Activated CD4-positive, alpha-beta T cell treated with anti-CD3 and anti-CD28 coated beads, Interleukin-2, Interleukin-4, amounts not matched to agents 100 ng/mL and 50 ng/mL, durations not matched to agents 16 hours and 8 hours (primary cell): ENCODE measurements around the gene STK24.
"Not testable (repeated sequence)": the region's sequence is repeated elsewhere in the genome, so short reads cannot be mapped to it uniquely, and the experiment has no call there.

Experiments used
- DNase-seq: peaks from one replicate; pipeline ENCODE4 v3.0.0-alpha.2; 2020; ENCODE audit warnings: low spot score

STK24 gene

DNA sequence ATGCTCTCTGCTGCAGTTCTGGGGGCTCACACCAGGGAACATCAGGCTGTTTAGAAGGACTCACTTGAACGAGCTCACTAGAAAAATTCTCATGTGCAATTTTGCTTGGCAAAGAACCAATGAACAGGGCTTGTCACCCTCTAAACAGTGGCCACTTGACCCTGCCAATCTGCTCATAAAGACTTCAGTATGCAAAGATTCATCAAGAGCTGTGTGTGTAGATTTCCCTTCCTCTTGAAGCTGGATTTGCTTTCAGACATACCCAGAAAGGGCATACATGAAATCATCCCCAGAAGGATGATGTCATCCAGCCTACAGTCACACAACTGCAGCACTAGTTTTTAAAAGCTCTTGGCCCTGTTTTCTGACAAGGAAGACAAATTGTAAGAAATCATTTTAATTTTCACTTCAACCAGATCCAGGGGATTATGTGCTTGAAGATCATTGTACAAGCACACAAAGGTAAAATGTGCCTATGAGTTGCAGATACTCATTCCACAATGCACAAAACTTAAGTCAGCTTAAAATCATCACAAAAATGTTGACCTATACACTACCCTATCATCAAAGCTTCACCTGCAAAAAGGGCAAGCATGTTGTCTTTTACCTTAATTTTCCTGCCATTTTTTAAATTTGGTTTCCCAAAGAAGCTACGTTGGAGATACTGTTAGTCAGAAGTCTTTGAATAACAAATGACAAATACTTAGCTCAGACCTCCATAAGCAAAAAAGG is 5.2 kb upstream of the STK24 start:
- no peak for DNase-seq

DNA sequence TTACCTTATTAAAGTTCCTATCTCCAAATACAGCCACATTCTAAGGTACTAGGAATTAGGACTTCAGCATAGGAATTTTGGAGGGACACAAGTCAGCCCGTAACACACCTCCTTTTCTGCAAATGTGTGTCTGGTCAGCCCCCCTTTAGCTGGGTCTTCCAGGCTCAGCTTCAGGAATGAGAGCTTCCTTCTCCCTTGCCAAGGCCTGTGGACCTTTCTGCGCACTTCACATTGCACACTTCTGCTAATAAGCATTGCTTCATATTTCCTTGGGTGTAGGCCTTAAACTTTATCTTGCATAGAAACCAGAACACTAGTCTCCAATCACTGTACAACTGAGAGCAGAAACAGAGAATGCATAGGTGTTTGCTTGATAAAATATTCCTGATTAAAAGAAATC is 4.5 kb upstream of the STK24 start:
- no peak for DNase-seq

DNA sequence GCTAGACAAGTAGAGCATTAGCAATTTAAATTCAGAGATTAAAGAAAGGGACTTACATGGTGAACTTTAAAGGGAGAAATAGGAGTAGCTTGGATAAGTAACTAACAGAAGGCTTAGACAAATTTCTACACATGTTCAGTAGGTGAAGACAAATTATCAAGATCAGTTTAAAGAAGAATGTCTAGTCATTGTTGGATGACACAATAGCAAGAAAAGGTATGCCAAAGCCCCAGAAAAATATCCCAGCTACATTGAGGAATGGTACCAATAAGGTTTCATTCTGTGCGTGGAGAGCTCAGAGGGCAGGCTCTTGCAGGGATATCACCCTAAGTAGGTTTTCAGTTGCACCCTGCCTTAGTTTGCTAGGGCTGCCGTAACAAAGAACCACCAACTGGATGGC is 3.5 kb upstream of the STK24 start:
- no peak for DNase-seq

DNA sequence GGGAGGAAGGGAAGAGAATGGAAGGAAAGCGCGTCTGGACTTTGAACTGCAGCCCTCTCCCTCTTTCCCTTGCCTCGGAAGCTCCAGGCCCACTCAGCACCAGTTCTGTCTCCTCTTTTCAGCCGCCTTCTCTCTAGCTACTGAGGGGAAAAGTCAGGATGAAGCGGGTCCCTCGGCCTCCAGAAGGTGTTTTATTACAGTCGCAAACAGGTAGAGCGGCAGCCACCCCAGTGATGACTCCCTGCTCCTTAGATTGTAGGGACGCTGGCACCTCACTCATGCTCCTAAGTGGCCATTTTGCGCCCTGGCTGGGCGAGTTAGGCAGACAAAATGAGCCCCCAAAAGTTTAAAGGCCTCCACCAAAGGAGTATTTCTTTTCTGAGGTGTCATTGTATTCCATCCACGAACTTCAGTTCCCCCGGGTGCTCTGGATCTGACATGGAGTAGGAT is 954 bp upstream of the STK24 start:
- DNase-seq = no peak

DNA sequence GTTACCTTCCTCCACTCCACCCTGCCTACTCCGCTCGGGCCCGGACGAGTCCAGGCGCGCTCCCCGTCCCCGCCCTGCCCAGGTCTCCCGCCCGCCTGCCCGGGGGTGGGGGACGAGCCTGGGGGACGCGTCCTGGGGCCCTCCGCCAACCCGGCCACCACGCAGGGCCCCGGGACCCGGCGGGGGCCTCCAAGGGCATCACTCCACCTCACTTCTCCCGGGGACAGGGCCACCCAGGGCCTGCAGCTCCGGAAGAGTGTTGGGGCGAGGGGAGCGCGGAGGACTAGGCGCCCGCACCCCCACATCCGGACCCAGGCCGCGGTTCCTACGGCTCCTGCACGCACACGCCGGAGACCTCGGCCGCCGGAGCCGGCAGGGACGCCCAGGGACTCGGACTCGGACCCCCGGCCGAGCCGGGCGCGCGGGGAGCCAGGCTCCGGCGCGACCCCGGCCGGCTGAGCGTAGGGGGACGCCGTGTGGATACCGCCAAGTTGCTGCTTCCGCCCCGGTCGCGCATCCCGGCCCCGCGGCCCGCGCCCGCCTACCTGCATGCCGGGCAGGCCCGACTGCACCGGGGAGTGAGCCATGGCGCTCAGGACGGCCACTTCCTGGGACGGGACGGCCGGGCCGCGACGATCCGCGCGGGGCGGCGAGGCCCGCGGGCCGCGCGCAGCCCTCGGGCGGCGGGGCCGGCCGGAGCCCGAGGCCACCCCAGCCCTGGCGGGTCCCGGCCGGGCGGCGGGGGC is 534 bp downstream of the STK24 start:
- peak; percentile 33 for DNase-seq

DNA sequence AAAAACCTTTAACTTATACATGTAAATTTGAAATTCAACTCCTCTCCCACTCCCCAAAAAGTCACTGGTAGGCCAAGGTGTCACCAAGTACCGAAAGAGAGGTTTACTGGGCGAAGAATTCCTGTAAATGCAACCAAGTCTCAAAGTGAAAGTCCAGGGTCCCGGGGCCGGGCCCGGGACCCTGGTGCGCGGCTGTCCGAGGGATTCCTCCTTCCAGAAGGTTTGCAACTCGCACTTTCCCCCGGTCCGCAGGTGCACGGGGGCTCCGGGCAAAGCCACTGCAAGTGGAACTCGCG is 1.1 kb downstream of the STK24 start:
- no peak for DNase-seq

DNA sequence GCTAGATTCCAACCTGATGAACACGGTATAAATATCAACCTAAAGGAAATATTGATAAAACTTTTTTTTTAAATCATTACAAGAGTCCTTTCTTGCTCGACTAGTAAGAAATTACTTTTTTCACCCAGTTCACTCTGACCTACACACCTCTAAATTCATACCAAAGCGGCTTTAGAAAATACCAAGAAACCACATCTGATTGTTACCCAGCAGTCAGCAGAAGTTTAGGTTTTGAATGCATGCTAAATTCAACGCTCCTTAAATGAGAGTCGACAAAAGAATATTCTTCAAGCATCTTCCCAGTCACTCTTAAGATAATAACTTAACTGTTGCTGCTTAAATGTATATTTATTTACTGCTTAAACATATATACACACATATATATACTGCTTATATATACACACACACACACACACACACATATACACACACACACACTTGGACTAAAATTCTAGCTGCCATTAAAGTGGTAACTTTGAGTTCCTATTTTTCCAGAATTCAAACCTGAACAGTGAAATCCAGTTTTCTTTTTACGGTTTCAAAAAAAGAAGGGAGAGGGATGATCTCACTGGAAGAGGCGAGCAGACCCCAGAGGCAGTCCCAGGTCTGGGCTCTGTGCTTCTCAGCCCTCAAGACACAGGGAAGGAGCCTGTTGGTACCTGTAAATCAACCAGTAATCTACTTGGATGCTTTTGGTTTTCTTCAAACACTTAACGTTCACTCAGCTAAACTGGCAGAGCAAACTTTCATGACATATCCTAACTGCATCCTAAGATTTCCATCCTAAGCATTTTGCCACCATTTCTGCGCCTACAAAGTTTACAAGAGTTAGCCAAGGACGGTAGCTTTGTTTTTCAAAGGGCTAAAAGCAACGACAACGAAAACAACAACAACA is 1.7 kb downstream of the STK24 start:
- no peak for DNase-seq

DNA sequence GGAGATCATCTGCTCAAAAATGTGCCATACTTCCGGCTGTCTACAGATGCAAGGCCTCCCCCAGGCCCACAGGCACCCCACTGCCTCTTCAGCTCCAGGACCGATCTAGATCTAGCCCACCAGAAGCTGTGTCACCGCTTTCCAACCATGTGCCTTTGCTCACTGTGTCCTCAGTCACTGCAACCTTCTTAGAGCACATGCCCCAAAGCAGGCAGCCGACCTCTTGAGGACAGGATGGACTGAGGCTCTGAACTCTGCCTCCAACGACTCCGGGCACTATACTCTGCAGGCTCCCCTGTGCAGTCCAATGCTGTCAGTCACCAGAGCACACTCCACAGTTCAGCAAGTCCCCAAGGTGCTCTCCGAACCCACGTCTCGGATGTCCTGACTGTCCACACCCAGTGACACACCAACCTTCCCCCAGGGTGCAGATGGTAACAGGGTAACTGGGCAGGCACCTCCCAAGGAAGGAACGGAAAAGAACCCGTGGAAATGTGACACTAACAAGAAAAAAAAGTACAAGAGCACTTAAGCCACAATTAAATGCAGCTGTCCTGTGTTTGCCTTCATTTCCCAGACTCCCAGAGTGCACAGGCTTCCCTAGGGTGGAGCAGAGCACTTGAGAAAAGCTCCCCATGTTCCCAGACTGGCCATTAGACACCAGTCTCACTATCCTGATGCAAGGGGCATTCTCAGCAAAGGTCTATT is 4.8 kb downstream of the STK24 start:
- DNase-seq = no peak

DNA sequence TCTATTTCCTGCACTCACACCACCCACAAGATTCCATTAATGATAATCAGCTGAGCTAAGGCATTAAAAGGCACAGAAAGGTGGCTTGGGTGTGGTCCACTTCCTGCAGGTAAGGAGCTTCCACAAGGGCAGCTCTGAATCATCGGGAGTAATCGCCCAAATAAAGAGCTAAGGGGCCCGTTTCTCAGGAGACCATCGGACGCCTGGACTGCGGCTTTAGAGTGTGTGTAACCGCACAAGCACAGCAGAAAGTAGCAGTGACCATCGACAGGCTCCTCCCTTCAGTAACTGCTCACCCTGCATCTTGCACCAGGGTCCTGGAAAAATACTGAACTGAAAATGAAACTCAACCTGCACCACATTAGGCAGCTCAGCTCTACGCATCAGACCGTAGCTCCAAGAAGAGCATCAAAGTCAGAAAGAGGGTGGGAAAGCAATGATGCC is 6.0 kb downstream of the STK24 start:
- DNase-seq = peak; percentile 68

DNA sequence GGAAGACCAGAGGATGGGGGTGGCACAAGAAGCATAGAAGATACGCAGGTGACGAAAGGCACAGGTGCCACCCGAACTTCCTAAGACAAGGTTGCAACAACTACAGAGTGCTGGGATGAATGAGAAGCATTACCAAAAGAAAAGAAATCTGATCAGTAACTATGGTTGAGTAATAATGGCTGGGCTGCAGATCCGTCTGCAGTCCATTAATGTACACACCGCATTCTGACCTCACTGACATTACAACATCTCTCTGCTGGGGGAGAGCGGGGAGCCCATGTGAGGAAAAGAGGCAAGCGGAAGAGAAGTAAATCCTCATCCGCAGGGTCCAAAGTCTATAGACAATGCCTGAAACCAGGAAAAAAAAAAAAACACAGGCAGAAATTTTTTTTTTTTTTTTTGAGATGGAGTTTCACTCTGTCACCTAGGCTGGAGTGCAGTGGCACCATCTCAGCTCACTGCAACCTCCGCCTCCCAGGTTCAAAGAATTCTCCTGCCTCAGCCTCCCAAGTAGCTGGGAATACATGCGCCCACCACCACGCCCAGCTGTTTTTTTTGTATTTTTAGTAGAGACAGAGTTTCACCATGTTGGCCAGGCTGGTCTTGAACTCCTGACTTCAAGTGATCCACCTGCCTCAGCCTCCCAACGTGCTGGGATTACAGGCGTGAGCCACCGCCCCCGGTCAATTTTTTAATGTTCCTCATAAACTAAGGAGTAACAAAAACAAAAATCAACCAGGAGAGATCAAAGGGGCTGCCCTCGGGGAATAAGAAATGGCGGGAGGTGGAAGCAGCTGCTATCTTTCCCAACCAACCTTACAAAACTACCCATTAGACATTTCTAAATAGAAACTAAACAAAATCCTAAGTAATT is 7.2 kb downstream of the STK24 start:
- DNase-seq = not testable (repeated sequence)

DNA sequence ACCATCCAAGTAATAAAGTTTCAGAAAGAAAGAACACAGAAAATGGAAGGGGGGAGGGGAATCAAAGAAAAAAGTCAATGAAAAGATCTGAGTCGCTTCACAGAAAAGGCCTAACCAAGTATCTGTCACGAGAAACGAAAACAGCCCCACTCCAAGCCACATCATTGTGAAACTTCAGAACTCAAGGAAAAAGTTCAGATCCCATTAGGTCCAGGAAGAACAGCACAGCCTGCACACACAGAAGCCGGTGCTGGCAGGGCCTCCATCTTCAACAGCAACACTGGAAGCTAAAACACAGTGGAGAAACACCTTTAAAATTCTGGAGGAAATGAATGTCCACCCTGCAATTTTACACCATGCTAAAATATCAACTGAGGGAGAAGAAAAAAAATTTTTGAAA is 8.0 kb downstream of the STK24 start:
- no peak for DNase-seq

DNA sequence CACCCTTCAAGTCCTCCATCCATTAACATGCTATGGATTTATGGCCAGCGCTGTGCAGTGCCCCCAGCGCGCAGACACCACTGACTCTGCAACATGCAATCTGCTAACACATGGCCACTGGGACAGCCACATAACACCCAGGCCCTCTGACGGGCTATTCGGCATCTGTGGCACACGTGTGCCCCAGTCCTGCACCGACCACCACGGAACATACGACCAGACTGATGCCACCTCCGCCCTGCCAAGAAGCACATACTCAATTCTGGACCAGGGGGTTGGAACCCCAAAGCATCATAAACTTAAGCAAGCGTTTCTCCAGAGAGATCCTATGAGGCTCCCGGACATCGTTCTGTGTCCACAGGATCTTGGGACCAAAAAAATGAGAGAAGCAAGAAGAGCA is 9.8 kb downstream of the STK24 start:
- DNase-seq = no peak

DNA sequence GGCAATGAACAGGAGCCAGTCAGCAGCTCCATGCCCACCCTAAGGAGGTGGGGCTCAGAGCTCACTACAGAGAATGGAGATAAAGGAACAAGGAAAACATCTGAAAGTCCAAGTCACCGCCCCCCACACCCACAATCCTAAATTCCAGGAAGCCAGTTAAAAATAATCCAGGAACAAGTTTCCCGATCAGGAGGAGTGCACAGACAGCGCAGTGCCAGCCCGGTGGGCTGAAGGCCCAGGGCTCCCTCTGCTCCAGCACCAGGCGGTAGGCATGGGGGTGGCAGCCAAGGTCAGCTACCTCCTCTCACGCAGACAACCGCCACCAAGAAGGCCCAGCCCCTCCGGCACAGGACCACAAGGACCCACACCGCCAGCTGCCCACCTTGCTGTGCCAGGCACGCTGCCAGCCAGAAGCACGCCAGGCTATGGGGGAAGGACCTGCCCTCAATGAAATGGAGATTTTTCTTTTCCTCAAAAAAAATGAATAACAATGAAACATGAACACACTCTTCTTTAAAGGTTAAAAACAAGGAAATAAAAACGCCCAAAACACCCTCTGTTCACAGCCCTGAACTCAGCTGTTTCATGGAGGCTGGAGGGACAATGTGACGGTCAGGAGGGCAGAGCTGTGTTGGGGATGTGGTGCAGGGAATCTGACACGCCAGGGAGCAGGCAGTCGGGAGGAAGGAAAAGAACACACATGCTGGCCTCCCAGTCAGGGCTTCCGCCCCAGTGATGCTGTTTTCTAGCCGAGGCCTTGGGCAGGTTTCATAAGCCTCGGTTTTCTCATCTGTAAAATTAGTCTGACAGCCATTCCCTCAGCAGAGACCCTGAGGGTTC is 11.0 kb downstream of the STK24 start:
- DNase-seq = no peak

DNA sequence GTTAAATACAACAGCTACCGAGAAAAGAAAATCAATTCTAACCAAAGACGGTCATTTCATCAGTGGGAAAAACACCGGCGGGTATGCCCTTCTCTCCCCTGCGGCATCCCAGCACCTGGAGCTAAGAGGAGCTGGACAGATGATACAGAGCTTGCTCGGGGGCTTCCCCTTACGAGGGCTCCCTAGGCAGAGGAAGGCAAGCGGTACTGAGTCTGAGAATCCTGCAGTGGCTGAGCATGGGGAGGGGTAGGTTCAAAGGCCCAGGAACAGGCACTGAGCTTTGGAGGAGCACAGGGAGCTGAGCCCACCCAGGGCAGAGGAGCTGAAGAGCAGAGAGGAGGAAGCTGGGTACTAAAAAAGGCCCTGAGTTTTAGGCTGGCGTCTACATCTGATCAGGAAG is 12.7 kb downstream of the STK24 start:
- DNase-seq = no peak

DNA sequence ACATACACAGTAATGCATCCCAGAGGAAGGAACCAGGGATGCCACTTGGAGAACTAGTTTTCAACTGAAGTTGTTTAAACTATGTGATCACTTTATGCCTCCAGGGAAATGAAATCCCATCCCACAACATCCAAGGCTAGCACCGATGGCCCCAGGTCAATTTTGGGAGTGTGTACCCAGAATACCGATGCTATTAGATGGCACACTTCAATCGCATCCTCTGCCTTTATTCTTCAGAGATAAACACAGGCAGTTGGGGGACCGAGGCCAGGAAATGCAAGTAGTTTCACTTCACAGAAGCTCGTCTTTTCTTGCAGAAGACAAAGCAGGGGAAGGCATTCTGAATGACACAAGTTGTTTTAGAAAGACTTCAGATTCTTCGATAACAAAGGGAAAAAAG is 13.8 kb downstream of the STK24 start:
- no peak for DNase-seq

DNA sequence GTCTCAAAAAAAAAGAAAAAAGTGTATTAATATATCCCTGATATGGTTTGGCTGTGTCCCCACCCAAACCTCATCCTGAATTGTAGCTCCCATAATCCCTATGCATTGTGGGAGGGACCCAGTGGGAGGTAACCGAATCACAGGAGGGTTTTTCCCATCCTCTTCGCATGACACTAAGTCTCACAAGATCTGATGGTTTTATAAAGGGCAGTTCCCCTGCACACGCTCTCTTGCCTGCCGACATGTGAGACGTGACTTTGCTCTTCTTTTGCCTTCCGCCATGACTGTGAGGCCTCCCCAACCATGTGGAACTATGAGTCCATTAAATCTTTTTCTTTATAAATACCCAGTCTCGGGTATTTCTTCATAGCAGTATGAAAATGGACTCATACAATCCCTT is 17.7 kb downstream of the STK24 start:
- no peak for DNase-seq

DNA sequence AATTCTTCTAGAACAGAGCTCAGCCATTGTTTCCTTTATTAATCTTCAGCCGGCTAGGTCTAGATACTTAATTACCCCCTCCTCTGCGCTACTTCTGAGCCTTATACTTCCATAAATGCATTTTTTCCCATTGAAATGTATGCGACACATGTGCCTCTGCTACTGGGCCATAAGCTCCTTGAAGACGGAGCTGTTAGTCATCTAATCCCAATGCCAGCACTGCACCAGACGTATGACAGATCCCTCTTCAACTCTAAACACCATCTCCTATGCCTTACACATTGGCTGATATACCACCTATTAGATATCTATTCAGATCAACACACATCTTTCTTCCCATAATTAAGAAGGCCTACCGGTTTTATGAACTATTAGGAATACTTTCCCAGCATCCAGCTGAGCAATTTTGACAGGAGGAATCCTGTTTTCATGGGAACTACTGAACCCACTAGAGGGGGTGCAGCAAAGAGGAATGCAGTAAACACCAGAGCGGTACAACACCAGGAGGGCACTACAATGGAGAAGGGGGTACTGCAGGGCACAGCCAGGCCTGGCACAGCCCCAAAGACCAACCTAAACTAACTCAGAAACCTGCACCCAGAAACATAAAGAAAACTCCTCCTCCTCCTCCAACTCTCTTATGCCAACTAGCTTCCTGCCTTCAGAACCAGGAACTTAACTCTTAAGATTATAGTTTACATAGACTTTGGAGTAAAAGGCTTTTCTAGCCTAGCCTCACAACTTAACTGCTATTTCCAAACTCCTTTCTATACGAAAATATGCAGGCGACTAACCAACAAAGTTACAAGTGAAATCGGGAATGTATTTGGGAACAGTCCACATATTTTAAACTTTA is 18.7 kb downstream of the STK24 start:
- no peak for DNase-seq

DNA sequence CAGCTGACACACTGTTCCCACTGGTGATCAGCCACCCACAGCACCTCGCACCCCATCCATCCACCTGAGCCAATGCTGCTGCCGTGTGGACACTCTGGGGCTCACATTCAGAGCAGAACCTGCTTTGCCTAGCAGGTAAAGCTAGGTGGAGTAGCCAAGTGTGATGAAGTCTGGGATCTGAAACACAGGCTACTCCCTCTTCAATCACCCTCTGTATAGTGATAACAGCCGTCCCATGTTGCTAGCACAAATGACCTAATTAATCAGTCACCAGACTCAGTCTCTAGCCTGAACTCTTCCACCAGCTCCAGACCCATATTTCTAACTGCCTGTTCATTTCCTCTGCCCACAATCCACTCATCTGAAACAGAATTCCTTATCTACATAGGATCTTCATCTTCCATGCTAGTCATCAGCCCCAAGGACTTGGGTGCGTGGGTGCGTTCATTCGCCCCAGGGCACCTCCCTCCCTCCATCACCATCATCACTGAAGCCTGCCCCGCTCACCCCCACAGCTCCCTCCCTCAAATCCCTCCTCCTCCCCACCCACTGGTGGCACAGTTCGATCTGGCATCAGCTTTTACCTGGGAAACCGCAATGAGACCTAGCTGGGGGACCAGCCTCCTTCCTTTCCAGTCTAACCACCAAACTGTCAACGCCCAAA is 19.8 kb downstream of the STK24 start:
- no peak for DNase-seq
